ENCODE measurements around the gene TREML1. TPM values are rescaled to one million over a fixed set of nuclear protein-coding genes. Genes with fewer than 3 reads are reported as not detected.
"Not testable (repeated sequence)": the region's sequence is repeated elsewhere in the genome, so short reads cannot be mapped to it uniquely, and the experiment has no call there.

TREML1 gene
- total and polyA plus RNA-seq, 11 donors = 0.07 to 0.29 TPM; not detected in 9

GRCh38 chr6:41120058-41120457 is 34.1 kb downstream of the TREML1 start:
- Histone ChIP-seq H3K4me3 (no peak overlapping the region), H3K27me3 (no peaks in the 10 kb centered on the region), H3K36me3 (peaks cover 0 to 41% (median 14%) of the 10 kb centered on the region in 9 donors), H3K27ac (no peak overlapping the region), H3K4me1 (no peaks in the 10 kb centered on the region), H3K9me3 (no peaks in the 10 kb centered on the region)
- intact Hi-C loops (cut with DNase I) = no loop called here
- no peak for TF ChIP-seq POLR2A (IDR thresholded peaks at IDR 0.05)
- 91 to 98% (median 97%) methylated on average over 1 of the region's 1 CpG for WGBS, 4 donors
- DNase-seq = no peak
- no peak for ATAC-seq

GRCh38 chr6:41119508-41119907 is 34.6 kb downstream of the TREML1 start:
- WGBS, 4 donors = 67 to 83% (median 71%) methylated on average over 1 of the region's 1 CpG
- H3K4me3 ChIP-seq = no peak overlapping the region
- H3K36me3 ChIP-seq = peaks cover 0 to 37% (median 14%) of the 10 kb centered on the region in 9 donors

GRCh38 chr6:41115027-41115426 is 39.1 kb downstream of the TREML1 start:
- H3K4me1 ChIP-seq; H3K4me3 ChIP-seq; intact Hi-C loops (cut with DNase I); DNase-seq; H3K27me3 ChIP-seq; ATAC-seq; H3K27ac ChIP-seq; H3K9me3 ChIP-seq: not testable (repeated sequence)
- H3K36me3 ChIP-seq = peaks cover 0 to 33% (median 4%) of the 10 kb centered on the region in 9 donors
- 89 to 95% (median 92%) methylated on average over 2 of the region's 2 CpGs for whole genome bisulfite sequencing, 4 donors

More at GRCh38 chr6:41119508-41119907, 34.6 kb downstream of the TREML1 start:
- intact Hi-C loops (cut with DNase I) = no loop called here
- no peak overlapping the region for H3K27ac ChIP-seq
- ATAC-seq (no peak), DNase-seq (no peak)
- H3K9me3 ChIP-seq = no peaks in the 10 kb centered on the region
- no peaks in the 10 kb centered on the region for H3K4me1 ChIP-seq
- TF ChIP-seq CTCF (IDR thresholded peaks at IDR 0.05) = no peak
- no peak for TF ChIP-seq POLR2A (IDR thresholded peaks at IDR 0.05)
- no peaks in the 10 kb centered on the region for H3K27me3 ChIP-seq

- no peak for TF ChIP-seq CTCF (IDR thresholded peaks at IDR 0.05)
- no peak for TF ChIP-seq POLR2A (IDR thresholded peaks at IDR 0.05)
- Histone ChIP-seq H3K4me1 (no peaks in the 10 kb centered on the region), H3K27me3 (no peaks in the 10 kb centered on the region), H3K9me3 (no peaks in the 10 kb centered on the region), H3K4me3 (no peak overlapping the region), H3K27ac (no peak overlapping the region), H3K36me3 (peaks cover 0 to 30% (median 0%) of the 10 kb centered on the region in 9 donors)
- intact Hi-C loops (cut with DNase I) = no loop called here
- 85 to 93% (median 88%) methylated on average over 3 of the region's 3 CpGs for WGBS, 4 donors
- DNase-seq (no peak), ATAC-seq (no peak)
Measured at GRCh38 chr6:41111017-41111416, 43.1 kb downstream of the TREML1 start.

GRCh38 chr6:41103847-41104246 is 50.3 kb downstream of the TREML1 start:
- Histone ChIP-seq H3K27me3 (no peaks in the 10 kb centered on the region), H3K9me3 (no peaks in the 10 kb centered on the region), H3K36me3 (peaks cover 0 to 31% (median 21%) of the 10 kb centered on the region in 9 donors), H3K4me3 (no peak overlapping the region), H3K4me1 (peaks cover 0 to 9% (median under 1%) of the 10 kb centered on the region in 12 donors), H3K27ac (no peak overlapping the region)
- no peak for ATAC-seq
- DNase-seq = no peak
- no peak for TF ChIP-seq POLR2A (IDR thresholded peaks at IDR 0.05)
- TF ChIP-seq CTCF (IDR thresholded peaks at IDR 0.05) = no peak
- intact Hi-C loops (cut with DNase I) = no loop called here
- WGBS, 4 donors = 94 to 99% (median 95%) methylated on average over 3 of the region's 3 CpGs
